Natural killer cell (primary cell): ENCODE measurements around the gene TRIML2. TPM values are rescaled to one million over a fixed set of nuclear protein-coding genes. Genes with fewer than 3 reads are reported as not detected.

ENCODE experiments used
- ATAC-seq, 3 donors: fragments of 150-1000 bp in 2 of 3; fragments of 200-7000 bp in 1 of 3; cut with Tn5 transposase; 1 replicate in 1 of 3; 2 replicates in 2 of 3; pipeline ENCODE4 v1.10.0; 2021; ENCODE audit warnings: mild to moderate bottlenecking in 2 of 3, moderate library complexity in 2 of 3
- DNase-seq, 2 donors: peaks; one replicate each; pipeline versions ENCODE4 v3.0.0 to v3.0.0-alpha.2; 2013 to 2021; ENCODE audit warnings: mixed read lengths in 1 of 2
- H3K27ac ChIP-seq: one replicate; pipeline ENCODE4 v1.5.1; 2013; ENCODE audit warnings: mild to moderate bottlenecking, low read length
- H3K27me3 ChIP-seq: one replicate; pipeline ENCODE4 v1.6.1; 2013; ENCODE audit warnings: low read length; ENCODE audit not compliant: control insufficient read depth, insufficient read depth
- H3K36me3 ChIP-seq: one replicate; pipeline ENCODE4 v1.6.1; 2013; ENCODE audit warnings: low read length; ENCODE audit not compliant: control insufficient read depth, insufficient read depth
- H3K4me1 ChIP-seq: one replicate; pipeline ENCODE4 v1.6.1; 2013; ENCODE audit warnings: low read length; ENCODE audit not compliant: control insufficient read depth, insufficient read depth
- H3K4me3 ChIP-seq: one replicate; pipeline ENCODE4 v1.5.1; 2013; ENCODE audit warnings: low read length
- H3K9me3 ChIP-seq: one replicate; pipeline ENCODE4 v1.6.1; 2013; ENCODE audit warnings: low read length; ENCODE audit not compliant: control insufficient read depth, insufficient read depth
- H3K27ac Mint-ChIP-seq, 2 donors: one replicate each; pipeline ENCODE4 v1.8.0; 2022; ENCODE audit warnings: mild to moderate bottlenecking in 2 of 2, mixed read lengths in 2 of 2, moderate library complexity in 1 of 2
- H3K27me3 Mint-ChIP-seq, 2 donors: one replicate each; pipeline ENCODE4 v1.8.0; 2022; ENCODE audit warnings: low read depth in 2 of 2, mixed read lengths in 2 of 2
- H3K36me3 Mint-ChIP-seq: one replicate; pipeline ENCODE4 v1.8.0; 2022; ENCODE audit warnings: mixed read lengths
- H3K4me1 Mint-ChIP-seq, 2 donors: one replicate each; pipeline ENCODE4 v1.8.0; 2022; ENCODE audit warnings: mixed read lengths in 2 of 2
- H3K4me3 Mint-ChIP-seq: one replicate; pipeline ENCODE4 v1.8.0; 2022; ENCODE audit warnings: mild to moderate bottlenecking, moderate library complexity, mixed read lengths
- H3K9me3 Mint-ChIP-seq, 2 donors: one replicate each; pipeline ENCODE4 v1.8.0; 2022; ENCODE audit warnings: mixed read lengths in 2 of 2
- WGBS: methylation state at CpG from one replicate; pipeline ENCODE4 v1.1.7; 2013; ENCODE audit warnings: missing lambda C conversion rate; ENCODE audit not compliant: insufficient coverage; 5-methylcytosine and 5-hydroxymethylcytosine counted together
- intact Hi-C: fragments of 100-400 bp; cut with micrococcal nuclease; formaldehyde crosslinking; loops from one replicate; pipeline ENCODE4 v1.14.2; 2022
- total RNA-seq, 4 donors: library from RNA; stranded (reverse); fragments of 120-200 nt in 1 of 4; gene quantifications; one replicate each; pipeline versions ENCODE4 v1.2.3 to v1.2.4, GENCODE V29; 2013 to 2022
- TF ChIP-seq, protein P1 (sequence below): fragments of 200-600 bp; IDR thresholded peaks from one replicate; pipeline ENCODE4 v1.8.0; 2022; ENCODE audit warnings: antibody characterized with exemption

TRIML2 gene
- total RNA-seq, 3 donors from 2014 or later (not counting 1 experiment from before 2014, with no cell fraction given): not detected

DNA sequence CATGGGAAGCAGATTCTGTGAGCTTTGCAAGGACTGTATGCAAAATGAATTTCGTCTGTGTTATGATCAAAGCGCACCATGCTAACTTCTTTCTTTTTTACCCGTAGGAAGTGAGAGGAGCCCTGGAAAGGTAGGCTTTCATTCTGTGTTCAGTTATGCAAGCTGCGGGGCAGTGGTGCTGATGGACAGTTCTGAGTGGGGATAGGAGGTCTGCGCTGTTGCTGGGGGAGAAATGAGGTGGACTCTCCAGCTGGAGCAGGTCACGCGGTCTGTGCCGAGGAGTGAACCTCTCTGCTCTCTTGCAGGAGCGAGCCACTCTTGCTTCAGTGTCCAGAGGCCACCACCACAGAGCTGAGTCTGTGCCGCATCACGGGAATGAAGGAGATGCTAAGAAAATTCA lies 34.3 kb upstream of the TRIML2 start:
- peaks cover 13% of the 10 kb centered on the region for H3K9me3 ChIP-seq
- Mint-ChIP-seq H3K4me1 (no peaks in the 10 kb centered on the region), H3K27ac (no peak overlapping the region), H3K4me3 (no peak overlapping the region), H3K9me3 (peaks cover 8 to 9% of the 10 kb centered on the region in 2 donors), H3K36me3 (peaks cover 6% of the 10 kb centered on the region), H3K27me3 (no peaks in the 10 kb centered on the region)
- DNase-seq (no peak), ATAC-seq (no peak)
- no peak overlapping the region for H3K4me3 ChIP-seq
- 93% methylated on average over 11 of the region's 11 CpGs for WGBS
- H3K27ac ChIP-seq: no peak overlapping the region
- no peaks in the 10 kb centered on the region for H3K36me3 ChIP-seq
- intact Hi-C loops: no loop called here
- no peaks in the 10 kb centered on the region for H3K27me3 ChIP-seq
- no peaks in the 10 kb centered on the region for H3K4me1 ChIP-seq
- TF ChIP-seq, protein P1, sequence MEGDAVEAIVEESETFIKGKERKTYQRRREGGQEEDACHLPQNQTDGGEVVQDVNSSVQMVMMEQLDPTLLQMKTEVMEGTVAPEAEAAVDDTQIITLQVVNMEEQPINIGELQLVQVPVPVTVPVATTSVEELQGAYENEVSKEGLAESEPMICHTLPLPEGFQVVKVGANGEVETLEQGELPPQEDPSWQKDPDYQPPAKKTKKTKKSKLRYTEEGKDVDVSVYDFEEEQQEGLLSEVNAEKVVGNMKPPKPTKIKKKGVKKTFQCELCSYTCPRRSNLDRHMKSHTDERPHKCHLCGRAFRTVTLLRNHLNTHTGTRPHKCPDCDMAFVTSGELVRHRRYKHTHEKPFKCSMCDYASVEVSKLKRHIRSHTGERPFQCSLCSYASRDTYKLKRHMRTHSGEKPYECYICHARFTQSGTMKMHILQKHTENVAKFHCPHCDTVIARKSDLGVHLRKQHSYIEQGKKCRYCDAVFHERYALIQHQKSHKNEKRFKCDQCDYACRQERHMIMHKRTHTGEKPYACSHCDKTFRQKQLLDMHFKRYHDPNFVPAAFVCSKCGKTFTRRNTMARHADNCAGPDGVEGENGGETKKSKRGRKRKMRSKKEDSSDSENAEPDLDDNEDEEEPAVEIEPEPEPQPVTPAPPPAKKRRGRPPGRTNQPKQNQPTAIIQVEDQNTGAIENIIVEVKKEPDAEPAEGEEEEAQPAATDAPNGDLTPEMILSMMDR: no peak

- peaks cover 10 to 13% of the 10 kb centered on the region in 2 donors for H3K9me3 Mint-ChIP-seq
- no peaks in the 10 kb centered on the region for H3K4me1 Mint-ChIP-seq
- Histone ChIP-seq H3K27me3 (no peaks in the 10 kb centered on the region), H3K27ac (no peak overlapping the region), H3K36me3 (no peaks in the 10 kb centered on the region), H3K4me3 (no peak overlapping the region), H3K9me3 (peaks cover 10% of the 10 kb centered on the region), H3K4me1 (no peaks in the 10 kb centered on the region)
- WGBS: 85% methylated on average over 19 of the region's 19 CpGs
- H3K27ac Mint-ChIP-seq: no peak overlapping the region
- intact Hi-C loops: no loop called here
- H3K36me3 Mint-ChIP-seq: peaks cover 6% of the 10 kb centered on the region
- no peak overlapping the region for H3K4me3 Mint-ChIP-seq
- H3K27me3 Mint-ChIP-seq: no peaks in the 10 kb centered on the region
- no peak for DNase-seq
- TF ChIP-seq, protein P1: no peak
- no peak for ATAC-seq
Observed at GRCh38 chr4:188139671-188140070, 30.3 kb upstream of the TRIML2 start.

DNA sequence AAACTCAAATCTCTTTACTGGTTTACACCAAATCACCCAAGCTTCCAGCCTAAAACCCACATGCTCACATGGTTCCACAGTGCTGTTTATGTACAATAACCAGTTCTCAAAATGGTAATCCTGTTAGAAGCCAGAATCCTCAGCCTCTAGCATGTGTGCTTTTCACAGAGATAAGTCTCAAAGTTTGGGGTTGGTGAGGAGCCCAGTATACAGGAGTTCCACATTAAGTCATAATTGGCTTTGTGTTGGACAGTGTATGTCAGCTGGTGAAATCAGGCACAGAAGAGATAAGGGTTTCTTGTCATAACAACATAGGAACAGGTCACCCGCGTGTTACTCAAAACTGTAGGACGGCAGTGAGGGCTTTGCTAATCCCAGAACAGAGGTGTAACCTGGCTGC lies 29.7 kb upstream of the TRIML2 start, which contains the start of gene TRIML1:
Gene TRIML1, plus strand, starts transcription at position 301 of the 400 bp plus-strand sequence. CDS start 118 bp downstream, outside the sequence.
- Mint-ChIP-seq H3K4me3 (no peak within 1 kb of the TSS), H3K27ac (no peak within 1 kb of the TSS), H3K27me3 (no peaks in the 10 kb centered on the region), H3K9me3 (peaks cover 10 to 15% of the 10 kb centered on the region in 2 donors), H3K36me3 (peaks cover 6% of the 10 kb centered on the region), H3K4me1 (no peaks in the 10 kb centered on the region)
- TF ChIP-seq, protein P1: no peak
- H3K9me3 ChIP-seq: peaks cover 10% of the 10 kb centered on the region
- WGBS: 95% methylated on average over 3 of the region's 3 CpGs
- no peaks in the 10 kb centered on the region for H3K36me3 ChIP-seq
- no peaks in the 10 kb centered on the region for H3K27me3 ChIP-seq
- no peaks in the 10 kb centered on the region for H3K4me1 ChIP-seq
- no peak within 1 kb of the TSS for H3K27ac ChIP-seq
- ATAC-seq (no peak), DNase-seq (no peak)
- intact Hi-C loops: no loop called here
- H3K4me3 ChIP-seq: no peak within 1 kb of the TSS

GRCh38 chr4:188138227-188138626 lies 28.8 kb upstream of the TRIML2 start:
- Mint-ChIP-seq H3K4me1 (no peaks in the 10 kb centered on the region), H3K4me3 (no peak overlapping the region), H3K36me3 (peaks cover 6% of the 10 kb centered on the region), H3K27me3 (no peaks in the 10 kb centered on the region), H3K27ac (no peak overlapping the region), H3K9me3 (peaks cover 12 to 17% of the 10 kb centered on the region in 2 donors)
- TF ChIP-seq, protein P1: no peak
- H3K27ac ChIP-seq: no peak overlapping the region
- intact Hi-C loops: no loop called here
- no peak overlapping the region for H3K4me3 ChIP-seq
- no peak for DNase-seq
- 66% methylated on average over 9 of the region's 10 CpGs for WGBS
- H3K9me3 ChIP-seq: peaks cover under 1% of the 10 kb centered on the region
- H3K27me3 ChIP-seq: no peaks in the 10 kb centered on the region
- ATAC-seq: no peak
- H3K36me3 ChIP-seq: no peaks in the 10 kb centered on the region
- no peaks in the 10 kb centered on the region for H3K4me1 ChIP-seq
